GM10266 (cell line): ENCODE results near the gene ECE1.
"Not testable (repeated sequence)": the region's sequence is repeated elsewhere in the genome, so short reads cannot be mapped to it uniquely, and the experiment has no call there.

Source experiments
- DNase-seq: peaks from one replicate; pipeline ENCODE4 v3.0.0; 2012; ENCODE audit errors: extremely low spot score
- CTCF ChIP-seq: IDR thresholded peaks from 2 replicates; pipeline ENCODE4 v1.5.1; 2012; ENCODE audit warnings: mild to moderate bottlenecking, low read depth; ENCODE audit not compliant: control insufficient read depth, insufficient read depth; ENCODE audit errors: missing control alignments

ECE1 gene

GRCh38 chr1:21176586-21177555 is 113.4 kb downstream of the ECE1 start, which contains the start of gene EIF4G3:
TSS of gene EIF4G3 (minus strand) at chr1:21176897. CDS start at chr1:21002742, 174,155 bp downstream.
- no peak for TF ChIP-seq CTCF
- peak; percentile 99 for DNase-seq

- TF ChIP-seq CTCF, result no peak
- DNase-seq, result peak; percentile 39
Measured at GRCh38 chr1:21175670-21176581, 114.3 kb downstream of the ECE1 start.

- TF ChIP-seq CTCF, result no peak
- no peak for DNase-seq
Measured at GRCh38 chr1:21175324-21175669, 115.0 kb downstream of the ECE1 start.

GRCh38 chr1:21174654-21175323 is 115.5 kb downstream of the ECE1 start:
- no peak for DNase-seq
- no peak for TF ChIP-seq CTCF

GRCh38 chr1:21174230-21174629 is 116.0 kb downstream of the ECE1 start:
- no peak for DNase-seq
- no peak for TF ChIP-seq CTCF

GRCh38 chr1:21173096-21173495 is 117.2 kb downstream of the ECE1 start:
- not testable (repeated sequence) for DNase-seq

GRCh38 chr1:21170837-21171236 is 119.4 kb downstream of the ECE1 start:
- DNase-seq, result not testable (repeated sequence)
